GM18526 (cell line): ENCODE measurements around the gene FRY.

ENCODE experiments used
- POLR2A ChIP-seq: IDR thresholded peaks from 3 replicates; pipeline ENCODE4 v1.6.1; 2011; ENCODE audit not compliant: insufficient read length; ENCODE audit errors: extremely low read depth

The FRY gene

DNA sequence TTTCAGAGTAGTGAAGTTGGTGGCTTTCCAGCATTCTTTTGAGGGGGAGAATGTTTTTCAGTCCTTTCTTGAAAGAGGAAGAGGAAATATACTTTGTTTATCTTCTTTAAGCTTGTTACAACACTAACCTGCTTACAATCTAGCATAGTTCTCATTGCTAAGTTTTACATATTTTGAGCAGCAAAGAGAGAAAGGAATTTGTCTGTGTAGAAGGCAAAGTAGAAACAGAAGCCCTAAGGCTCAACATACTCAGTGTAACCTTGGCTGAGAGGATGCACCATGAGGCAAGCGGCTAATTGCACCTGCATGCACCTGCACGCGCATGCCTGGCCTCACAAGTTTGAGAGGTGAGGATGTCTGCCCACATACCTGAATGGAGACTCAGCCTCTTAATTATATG is 2.2 kb downstream of the FRY start:
- no peak for TF ChIP-seq POLR2A

DNA sequence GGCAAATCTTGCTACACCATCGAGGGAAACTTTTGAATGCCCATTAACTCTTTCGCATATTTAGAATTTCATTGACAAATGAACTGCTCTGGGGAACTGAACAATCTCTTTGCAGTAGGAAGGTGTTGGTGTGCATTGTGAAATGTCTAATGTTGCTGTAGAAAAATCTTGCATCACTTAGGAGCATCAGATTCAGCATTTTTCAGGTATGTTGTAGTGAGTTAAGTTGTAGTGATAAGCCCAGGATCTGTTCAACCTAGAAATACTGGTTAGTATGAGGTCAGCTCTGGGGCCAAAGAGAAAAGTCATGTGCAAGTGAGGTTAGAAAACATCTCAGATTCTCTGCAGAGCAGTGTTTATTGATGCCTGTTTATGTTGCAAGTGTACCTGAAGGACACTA is 4.1 kb downstream of the FRY start:
- no peak for TF ChIP-seq POLR2A

DNA sequence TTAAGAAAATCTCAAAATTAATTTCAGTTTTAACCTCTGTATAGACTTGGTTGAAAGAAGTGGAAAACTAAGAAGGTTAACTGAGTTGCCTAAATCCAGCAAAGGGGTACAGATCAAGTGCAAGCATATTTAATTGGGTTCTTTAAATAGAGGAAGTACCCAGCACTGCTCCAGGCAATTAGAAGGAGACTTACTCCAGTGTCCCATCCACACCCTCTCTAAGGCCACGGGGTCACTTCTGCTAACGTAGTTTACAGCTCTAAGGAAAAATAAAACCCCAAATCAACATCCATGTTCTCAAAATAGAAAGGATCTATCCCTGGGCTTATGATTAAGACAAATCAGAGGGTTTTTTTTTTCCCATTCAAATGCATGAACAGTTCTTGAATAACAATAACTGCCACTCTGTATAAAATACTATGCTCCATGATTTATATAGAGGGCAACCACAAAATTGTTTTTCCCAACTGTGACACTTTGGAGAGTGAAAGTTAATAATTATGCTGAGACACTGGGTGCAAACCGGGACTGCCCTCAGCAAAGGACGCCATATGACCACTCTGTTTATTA is 4.6 kb downstream of the FRY start:
- no peak for TF ChIP-seq POLR2A

DNA sequence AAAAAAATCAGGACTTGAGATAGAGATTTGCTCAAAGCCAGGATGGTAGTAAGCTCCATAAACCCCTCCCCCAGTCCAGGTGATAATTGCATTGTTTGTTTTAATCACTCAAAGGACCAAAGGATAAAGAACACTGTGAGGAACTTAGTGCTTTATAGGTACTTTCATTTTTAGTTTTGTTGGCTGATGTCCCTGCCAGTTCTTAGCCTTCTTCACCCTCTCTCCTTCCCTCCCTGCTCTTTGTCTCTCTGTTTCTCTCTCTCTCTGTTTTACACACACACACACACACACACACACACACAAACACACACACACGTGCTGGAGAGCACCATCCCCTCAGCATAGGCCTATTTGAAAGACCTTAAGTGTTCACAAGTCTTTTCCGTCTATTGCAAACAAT is 5.2 kb downstream of the FRY start:
- no peak for TF ChIP-seq POLR2A

DNA sequence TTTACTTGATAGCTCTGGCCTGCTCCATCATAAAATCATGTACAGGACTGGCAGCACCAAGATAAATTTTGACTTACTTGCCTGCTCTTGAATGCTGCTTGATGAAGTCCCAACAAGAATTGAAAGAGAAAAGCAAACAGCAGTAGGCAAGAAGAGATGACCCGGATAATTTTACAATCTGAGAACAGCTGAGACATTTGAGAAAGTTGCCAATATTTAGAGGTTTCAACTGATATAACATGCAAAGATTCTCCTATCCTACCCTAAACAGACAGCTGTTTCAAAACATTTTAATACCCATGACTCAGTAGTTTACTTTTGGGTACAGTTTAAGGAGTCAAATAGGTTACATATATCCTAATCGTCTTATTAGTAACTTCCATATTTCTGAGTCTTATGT is 5.9 kb downstream of the FRY start:
- TF ChIP-seq POLR2A, result no peak

DNA sequence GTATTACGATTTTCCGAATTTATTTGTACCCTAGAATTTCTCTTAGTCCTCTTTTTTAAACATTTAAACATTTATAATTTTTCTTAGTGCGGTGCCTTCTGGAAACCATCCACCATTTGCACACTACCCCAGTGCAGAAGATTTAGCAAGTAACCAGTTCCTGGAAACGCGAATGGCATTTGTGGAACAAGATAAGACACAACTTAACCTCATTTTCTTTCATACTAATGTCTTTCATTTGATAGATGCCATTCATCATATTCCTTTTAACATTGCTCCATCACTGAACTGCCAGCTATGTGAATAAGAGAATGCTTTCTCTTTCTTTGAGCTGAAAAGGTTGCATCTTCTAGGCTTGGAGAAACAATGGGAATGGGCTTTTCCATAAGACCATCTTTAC is 6.8 kb downstream of the FRY start:
- TF ChIP-seq POLR2A, result no peak

DNA sequence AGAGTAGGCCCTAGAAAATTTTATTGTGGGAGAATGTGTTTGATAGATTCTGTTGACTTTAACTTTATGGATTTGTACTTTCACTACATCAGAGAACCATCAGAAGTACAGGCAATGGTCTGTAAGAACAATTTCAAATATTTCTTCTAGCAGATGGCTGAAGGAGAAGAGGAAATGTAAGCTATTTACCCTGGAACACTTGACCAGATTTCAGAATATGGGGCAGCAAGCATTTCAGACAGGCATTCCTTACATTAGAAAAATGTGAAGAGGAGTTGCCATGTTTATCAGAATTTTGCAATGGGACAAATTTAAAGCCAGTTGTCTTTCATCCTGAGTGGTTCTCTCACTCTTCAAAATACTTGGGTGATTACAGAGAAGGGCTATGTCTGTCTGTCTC is 7.5 kb downstream of the FRY start:
- TF ChIP-seq POLR2A, result no peak

DNA sequence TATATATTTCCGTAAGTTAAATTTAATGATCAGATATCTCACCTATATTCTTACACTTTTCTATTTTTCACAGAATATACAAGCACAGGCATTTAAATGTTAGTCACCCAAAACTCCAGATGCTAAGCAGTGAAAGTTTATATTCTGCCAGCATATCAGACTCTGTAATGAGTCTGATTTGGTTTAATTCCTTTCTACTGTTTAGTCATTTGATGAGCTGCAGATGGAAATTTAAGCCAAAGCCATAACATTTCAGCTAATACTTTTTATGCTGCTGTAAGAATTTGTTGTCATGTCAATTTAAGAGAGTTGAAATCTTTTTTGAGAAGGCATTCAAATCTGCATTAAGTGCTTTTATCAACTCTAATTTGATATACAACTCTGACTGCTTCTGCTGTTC is 8.0 kb downstream of the FRY start:
- no peak for TF ChIP-seq POLR2A

DNA sequence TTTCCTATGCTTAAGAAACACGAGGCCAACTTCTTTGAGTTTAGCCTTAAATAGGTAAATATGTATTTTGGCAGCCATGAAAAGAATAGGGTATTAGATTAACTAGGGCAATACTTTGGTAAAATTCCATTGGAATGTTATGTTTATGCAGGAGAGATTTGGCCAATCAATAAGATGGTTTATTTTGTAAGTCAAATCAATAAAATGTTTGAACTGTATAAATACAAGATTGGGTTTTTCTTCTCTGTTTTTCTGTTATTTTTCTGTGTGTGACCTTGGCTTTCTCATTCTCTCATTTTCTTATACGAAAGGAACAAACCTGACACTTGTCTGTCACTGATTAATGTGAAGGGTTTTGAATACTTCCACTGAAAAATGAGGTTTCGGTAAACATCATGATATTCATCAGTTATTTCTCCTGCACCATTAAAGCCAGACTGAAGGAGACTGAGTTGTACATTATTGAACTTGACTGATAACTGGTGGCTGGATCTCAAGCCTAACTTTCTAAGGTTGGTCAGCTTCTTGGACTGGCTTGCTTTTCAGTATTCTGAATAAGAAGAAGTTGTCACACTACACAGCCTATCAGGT is 8.6 kb downstream of the FRY start:
- TF ChIP-seq POLR2A, result no peak

DNA sequence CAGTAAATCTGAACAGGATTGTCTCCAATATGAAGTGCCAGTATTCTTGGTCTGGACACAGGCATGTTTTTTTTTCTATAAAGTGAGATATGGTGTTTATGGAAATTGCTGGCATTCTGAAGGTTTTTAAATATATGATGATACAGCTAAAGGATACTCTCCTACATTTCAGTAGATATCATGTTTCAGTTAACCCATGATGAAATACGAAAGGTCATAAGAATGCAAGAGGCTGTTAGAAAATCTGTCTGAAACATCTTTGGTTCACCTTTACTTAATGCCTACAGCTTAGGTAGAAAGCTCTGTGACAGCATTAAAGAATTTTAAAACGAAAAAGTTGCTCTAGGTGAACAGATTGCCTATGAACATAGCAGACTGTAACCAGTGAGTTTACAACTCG is 9.1 kb downstream of the FRY start:
- no peak for TF ChIP-seq POLR2A

DNA sequence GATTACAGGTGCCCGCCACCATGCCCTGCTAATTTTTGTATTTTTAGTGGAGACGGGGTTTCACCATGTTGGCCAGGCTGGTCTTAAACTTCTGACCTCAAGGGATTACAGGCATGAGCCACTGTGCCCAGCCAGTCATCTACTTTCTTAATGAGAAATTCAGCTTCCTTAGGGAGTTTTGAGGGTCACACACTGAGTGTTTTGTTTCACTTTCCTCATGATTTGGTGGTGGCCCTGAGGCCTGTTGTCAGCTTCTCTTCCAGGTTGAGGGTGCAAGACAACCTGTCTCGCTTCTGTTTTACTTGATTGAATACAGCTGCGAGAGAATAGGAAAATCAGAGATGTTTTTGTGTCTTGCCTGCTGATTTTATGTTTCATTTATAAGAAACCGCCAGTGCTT is 9.9 kb downstream of the FRY start:
- TF ChIP-seq POLR2A, result no peak

DNA sequence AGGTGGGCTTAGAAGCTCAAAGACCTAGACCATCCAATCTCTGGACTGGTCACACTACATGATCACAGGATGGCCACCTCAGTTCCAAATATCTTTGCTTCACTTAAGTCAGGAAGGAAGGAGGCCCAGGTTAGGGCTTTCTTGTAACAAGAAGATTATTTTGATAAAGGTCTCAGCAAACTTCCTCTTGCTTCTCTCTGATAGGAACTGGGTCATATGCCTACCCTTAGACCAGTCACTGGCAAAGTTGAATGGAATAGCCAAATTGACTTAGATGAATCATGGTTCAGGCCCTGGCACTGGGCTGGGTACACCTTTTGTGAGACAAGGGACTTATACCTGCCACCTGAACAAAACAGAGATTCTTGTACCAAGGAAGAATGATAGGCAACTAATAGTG is 11.0 kb downstream of the FRY start:
- TF ChIP-seq POLR2A, result no peak

DNA sequence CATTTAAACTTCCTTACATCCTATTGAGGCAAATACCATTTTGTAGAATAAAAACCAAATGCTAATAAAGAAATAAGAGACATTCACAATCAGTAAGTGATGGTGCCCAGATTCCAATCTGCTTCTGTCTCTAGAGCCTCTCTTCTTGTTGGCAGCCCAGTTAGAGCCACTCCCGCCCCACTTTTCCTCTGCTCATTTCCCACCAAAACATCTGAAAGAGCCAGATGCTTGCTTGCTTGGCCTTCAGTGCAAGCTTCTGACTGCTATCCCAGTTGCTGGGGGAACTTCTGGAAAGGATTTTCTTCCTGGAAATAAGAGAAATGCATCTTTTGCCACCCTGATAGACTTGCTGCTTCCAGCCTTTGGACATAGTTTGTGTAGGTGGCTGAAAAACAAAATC is 12.9 kb downstream of the FRY start:
- no peak for TF ChIP-seq POLR2A

DNA sequence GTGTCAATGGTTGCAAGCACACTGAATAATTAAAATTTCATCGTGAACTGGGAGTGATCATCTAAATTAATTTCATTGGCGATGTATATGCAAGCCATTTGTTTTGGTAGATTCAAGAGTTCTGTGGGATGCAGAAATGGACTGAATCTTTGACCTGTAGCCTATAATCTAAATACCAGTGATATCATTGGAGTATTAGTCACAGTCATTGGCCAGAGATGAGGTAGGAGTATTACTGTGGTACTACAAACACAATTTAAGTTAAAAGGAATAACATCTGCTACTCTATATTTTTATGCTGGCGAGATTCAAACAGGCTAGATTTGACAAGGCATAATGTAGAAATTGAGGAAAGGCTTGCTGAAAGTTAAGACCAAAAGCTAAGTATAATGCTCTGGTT is 14.0 kb downstream of the FRY start:
- TF ChIP-seq POLR2A, result no peak

DNA sequence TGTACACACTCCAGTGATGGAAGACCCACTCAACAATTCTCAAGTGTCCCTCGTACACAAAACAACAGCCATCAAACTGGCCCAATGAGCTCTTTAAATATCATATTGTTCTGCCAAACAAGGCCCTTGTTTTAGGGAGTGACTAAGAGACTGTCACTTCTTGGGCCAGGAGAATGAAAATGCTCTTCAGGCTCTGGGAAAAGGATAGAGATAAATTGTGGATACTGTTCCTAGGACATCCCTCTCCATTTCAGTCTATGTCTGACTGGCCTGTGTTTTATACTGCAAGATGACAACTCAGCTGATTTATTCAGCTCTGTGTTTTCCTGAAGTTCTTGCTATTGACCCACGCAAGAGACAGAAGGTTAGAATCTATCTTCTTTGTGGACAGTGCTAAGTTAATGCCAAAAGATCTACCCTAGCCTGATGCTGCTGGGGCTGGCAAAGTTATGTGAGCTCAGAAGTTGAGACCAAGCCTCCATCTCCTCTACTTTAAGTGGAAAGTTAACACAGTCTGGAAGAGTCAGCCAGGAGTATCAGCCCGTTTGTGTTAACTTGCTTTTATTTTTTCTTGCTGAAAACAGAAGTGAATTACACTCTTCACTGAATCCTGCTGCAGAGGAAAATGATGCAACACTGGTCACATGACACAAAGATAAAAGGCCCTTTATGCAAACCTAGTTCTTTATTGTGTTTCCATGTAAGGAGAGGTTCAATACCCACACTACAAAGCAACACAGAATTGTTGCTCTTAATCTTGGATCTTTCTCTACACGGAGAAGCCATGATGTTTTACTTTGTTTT is 14.6 kb downstream of the FRY start:
- no peak for TF ChIP-seq POLR2A

DNA sequence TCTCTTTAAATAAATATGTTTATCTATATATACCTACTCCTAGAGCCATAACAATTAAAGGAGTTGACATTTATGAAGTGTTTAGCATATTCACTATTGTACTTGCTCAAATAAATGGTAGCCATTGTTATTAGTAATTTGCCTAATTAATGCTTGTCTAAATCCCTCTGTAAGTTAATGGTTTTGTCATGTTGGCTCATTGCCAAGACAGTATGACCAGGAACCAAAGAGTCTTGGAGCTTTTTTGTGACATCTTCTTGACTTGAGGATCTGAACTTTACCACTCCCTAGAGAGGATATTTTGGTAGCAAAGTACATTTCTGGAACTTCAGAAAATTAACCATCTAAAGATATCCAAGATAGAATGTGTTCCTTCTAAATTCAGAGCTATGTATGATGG is 15.5 kb downstream of the FRY start:
- TF ChIP-seq POLR2A, result no peak

DNA sequence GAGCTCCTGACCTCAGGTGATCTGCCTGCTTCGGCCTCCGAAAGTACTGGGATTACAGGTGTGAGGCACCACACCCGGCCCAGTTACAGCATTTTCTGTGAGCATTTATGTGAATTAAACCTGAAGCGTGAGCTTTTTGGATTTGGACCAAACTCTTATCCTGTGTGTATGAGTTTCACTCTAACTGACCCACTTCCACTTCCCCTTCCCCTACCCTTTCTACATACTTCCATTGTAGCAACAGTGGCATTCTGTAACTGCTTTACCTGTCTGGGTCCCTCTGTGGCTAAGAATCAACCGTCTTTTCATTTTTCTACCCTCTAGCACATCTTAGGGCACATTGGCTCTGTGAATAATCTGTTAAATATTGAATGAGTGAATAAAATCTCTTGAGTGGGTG is 16.2 kb downstream of the FRY start:
- no peak for TF ChIP-seq POLR2A
